Testis (tissue), 2 donors: ENCODE data around the gene SPAG9.

Experiments used
- POLR2A ChIP-seq: fragments of 450-650 bp; IDR thresholded peaks from one replicate; pipeline ENCODE4 v1.6.1; 2017; ENCODE audit warnings: antibody characterized with exemption, mild to moderate bottlenecking, moderate library complexity
- TF ChIP-seq, protein P1 (sequence below), 3 experiments: fragments of 450-650 bp in 2 of 3; fragments of 200-600 bp in 1 of 3; sonication (generic) in 1 of 3; IDR thresholded peaks; one replicate each; pipeline ENCODE4 v1.5.1; 2016 to 2019; ENCODE audit warnings: antibody characterized with exemption in 3 of 3, mild to moderate bottlenecking in 2 of 3, moderate library complexity in 1 of 3

DNA sequence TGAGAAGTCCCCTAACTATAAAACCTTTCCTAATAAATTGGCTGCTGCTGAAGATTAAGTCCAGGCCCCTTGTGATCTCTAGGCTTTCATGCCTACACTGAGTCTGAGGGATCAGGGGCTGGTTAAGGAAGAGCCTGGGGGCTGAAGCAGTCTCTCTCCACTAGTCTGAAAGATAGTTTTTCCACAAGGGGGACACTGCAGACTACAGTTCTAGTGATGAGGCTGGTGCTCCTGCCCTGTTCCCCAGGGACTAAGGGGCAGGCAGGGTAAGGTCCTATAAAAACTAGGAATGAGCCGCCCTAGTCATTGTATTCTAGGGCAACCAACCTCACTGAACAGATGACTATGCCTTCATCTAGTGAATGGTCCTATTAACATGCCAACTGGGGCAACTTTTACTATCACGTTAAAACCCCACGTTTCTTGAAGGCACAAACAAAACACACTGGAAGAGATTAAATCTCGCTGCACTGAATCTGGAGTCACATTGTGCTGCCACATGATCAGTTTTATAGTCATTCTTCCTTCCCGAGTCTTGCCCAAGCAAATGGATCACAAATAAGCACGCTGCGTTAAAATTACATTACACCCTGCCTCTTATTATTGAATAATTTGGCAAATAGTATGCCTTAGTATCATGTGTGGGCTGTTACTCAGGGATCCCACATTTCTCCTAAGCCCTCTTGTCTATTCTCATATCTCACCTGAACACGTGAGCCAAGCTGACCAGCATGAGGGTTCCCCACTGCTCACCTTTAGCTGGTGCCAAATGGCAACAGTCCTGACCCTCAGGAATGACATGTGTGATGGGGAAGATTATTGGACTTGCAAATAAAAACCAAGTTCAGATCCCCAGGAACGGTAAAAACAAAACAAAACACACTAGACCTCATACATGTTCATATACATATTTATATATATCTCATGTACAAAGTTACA is 159.1 kb downstream of the SPAG9 start:
- TF ChIP-seq, protein P1, sequence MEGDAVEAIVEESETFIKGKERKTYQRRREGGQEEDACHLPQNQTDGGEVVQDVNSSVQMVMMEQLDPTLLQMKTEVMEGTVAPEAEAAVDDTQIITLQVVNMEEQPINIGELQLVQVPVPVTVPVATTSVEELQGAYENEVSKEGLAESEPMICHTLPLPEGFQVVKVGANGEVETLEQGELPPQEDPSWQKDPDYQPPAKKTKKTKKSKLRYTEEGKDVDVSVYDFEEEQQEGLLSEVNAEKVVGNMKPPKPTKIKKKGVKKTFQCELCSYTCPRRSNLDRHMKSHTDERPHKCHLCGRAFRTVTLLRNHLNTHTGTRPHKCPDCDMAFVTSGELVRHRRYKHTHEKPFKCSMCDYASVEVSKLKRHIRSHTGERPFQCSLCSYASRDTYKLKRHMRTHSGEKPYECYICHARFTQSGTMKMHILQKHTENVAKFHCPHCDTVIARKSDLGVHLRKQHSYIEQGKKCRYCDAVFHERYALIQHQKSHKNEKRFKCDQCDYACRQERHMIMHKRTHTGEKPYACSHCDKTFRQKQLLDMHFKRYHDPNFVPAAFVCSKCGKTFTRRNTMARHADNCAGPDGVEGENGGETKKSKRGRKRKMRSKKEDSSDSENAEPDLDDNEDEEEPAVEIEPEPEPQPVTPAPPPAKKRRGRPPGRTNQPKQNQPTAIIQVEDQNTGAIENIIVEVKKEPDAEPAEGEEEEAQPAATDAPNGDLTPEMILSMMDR (IDR thresholded peaks at IDR 0.05) = no peak
- no peak for TF ChIP-seq POLR2A
